Fibroblast of skin of right biceps (primary cell): ENCODE measurements around the gene CHRNA5.
"Not testable (repeated sequence)": the region's sequence is repeated elsewhere in the genome, so short reads cannot be mapped to it uniquely, and the experiment has no call there.

Experiments used
- DNase-seq: peaks from one replicate; pipeline ENCODE4 v3.0.0-alpha.2; 2013

The CHRNA5 gene

DNA sequence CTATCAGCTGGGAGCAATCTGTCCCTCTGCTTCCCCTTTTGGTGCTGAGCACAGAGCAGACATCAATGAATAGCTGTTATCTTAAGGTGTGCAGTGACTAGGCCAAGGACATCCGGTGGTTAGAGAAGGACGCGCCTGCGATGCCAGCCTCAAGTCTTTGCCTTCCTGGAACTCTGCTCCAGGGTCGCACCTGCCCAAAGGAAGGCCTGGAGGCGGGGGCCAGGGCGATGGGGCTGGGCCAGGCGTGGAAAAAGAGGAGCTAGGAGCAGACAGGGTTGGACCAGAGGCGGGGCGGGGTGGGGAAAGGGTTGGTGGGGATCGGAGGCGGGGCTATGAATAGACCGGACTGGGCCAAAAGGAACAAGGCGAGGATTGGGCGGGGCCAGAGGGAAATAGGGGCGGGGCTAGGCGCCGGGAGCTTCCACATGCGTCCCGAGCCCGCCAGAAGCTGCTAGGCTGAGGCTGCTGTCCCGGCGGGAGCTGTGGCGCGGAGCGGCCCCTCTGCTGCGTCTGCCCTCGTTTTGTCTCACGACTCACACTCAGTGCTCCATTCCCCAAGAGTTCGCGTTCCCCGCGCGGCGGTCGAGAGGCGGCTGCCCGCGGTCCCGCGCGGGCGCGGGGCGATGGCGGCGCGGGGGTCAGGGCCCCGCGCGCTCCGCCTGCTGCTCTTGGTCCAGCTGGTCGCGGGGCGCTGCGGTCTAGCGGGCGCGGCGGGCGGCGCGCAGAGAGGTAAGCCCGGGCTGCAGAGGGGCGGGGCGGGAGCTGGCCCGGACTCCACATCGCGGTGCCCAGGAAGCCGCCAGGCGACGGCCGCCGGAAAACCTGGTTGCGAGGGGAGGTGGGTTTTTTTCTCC lies at the start of gene CHRNA5:
Gene CHRNA5, plus strand, starts transcription at position 424 of the 854 bp plus-strand sequence. Its CDS starts 200 bp downstream, at position 624.
- peak; percentile 83 for DNase-seq

GRCh38 chr15:78520035-78520434 lies 45.3 kb upstream of the CHRNA5 start:
- not testable (repeated sequence) for DNase-seq

- no peak for DNase-seq
Observed at GRCh38 chr15:78524230-78524629, 41.1 kb upstream of the CHRNA5 start.

DNA sequence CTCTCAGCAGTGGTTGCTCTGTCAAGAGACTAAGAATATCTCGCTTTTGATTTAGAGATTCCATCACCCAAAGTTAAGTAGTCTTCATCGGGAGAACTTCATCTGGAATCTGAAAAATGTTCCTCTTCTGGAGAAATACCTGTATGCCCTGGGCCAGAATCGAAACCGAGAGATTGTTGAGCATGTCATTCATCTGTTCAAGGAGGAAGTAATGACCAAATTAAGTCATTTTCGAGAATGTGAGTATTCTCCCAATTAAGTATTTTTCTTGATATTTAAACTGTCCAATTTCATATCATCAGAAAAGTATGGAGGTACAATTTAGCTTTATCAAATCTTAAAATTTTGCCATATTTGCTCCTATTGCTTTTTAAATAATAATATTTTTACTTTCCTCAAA lies 38.0 kb upstream of the CHRNA5 start:
- no peak for DNase-seq

DNA sequence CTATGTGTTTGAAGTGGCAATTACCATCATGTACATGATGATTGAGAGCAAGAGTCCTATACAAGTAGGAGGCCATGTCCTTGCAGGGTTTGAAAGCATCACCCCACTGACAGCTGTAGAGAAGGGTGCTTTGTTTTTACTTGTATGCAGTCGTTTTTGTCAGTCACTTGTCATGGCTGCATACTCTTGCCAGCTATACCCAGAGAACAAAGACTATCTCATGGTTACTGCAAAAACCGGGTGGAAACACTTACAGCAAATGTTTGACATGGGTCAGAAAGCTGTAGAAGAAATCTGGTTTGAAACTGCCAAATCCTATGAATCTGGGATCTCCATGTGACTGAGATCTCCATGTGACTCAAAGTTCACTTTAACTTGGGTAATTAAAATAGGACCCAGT lies 32.0 kb upstream of the CHRNA5 start:
- DNase-seq, result no peak

DNA sequence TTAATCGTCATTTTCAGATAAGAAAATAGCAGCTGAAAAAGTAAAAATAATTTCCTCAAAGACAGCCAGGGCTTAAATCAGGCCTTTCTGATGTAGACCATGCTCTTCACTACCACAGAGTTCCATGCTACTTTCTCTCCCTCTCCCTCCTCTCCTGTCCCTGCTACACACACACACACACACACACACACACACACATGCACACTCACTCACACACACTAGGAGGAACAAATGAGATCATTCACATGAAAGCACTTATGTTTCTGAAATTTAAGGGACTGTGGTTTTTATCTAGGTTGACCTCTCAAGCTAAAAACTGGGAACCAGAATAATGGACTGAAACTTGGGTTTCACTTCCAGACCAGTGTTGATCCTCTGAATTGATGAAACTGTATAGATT lies 29.2 kb upstream of the CHRNA5 start:
- peak; percentile 18 for DNase-seq

- DNase-seq, result no peak
Observed at GRCh38 chr15:78537266-78537905, 27.9 kb upstream of the CHRNA5 start.

- no peak for DNase-seq
Observed at GRCh38 chr15:78538358-78538757, 27.0 kb upstream of the CHRNA5 start.

GRCh38 chr15:78539464-78540140 lies 25.7 kb upstream of the CHRNA5 start:
- DNase-seq, result not testable (repeated sequence)

GRCh38 chr15:78540141-78540870 lies 25.0 kb upstream of the CHRNA5 start, which contains the start of gene PSMA4:
Gene PSMA4, plus strand, starts transcription at chr15:78540444. Its CDS starts 1,484 bp downstream, at chr15:78541928.
- peak; percentile 84 for DNase-seq

DNA sequence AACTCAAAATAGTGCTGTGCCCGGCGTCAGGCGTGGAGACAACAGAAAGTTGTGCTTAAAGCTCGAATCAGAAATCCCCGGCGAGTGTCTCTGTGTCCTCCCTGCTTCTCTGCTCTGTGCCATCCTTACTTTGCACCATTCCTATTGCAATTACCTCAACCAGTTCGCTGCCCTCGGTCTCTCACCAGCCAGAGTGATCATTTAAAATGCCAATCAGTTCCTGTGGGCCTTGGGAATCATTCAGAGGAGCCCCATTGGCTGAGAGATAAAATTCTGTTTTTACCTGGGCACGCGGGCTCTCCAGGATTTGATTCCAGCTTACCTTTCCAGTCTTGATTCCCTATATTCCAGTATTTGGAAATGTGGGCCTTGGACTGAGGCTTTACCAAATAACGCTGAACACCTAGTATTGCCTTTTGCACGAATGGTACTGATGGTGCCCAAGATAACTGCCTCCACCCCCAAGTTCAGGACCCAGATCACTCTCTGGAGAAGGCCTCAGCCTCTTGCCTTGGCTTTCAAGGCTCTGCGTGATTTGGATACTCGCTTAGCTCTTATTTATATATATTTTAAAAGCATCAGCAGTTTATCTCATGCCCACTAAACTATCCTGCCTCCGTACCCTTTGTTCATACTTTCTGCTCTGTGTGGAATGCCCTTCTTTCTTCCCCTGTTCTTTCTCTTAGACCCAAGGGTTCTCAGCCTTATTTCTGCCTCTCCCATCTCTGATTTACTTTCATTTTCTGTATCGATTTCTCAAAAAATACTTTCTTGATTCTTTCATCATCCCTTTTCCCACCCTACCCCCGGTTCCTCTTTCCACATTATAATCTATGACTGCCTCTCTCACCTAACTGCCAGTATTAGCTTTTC lies 24.2 kb upstream of the CHRNA5 start:
- DNase-seq, result peak; percentile 8

- no peak for DNase-seq
Observed at GRCh38 chr15:78541744-78542034, 23.6 kb upstream of the CHRNA5 start.

DNA sequence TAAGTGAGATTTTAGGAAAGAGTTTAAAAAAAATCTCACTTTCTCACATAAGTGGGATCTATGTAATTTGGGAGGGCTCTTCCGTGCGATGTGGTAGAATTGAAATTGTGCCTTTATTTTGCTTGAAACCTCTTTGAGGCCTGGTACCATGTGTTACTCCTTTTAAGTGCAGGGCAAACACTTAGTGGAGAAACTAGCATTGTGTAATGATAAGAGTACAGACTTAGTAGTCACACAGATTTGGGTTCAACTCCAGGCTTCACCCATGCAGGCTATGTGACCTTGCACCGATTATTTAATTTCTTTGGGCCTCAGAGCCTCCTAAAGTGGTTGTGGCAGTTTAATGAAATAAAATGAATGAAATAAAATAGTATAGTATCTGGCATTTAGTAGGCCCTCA lies 22.7 kb upstream of the CHRNA5 start:
- no peak for DNase-seq

DNA sequence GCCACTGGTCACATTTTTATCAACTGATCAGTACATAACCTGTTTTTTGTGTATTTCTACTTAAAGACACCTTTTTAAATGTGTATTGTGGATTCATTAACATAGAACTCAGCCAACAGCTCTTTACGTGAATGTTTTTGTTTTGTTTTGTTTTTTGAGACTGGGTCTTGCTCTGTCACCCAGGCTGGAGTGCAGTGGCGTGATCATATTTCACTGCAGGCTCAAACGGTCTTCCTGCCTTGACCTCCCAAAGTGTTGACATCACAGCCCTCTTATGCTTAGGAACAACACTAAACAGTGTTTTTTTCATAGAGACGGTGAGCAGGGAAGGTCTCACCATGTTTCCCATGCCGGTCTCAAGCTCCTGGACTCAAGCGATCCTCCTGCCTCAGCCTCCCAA lies 15.1 kb upstream of the CHRNA5 start:
- DNase-seq, result no peak

GRCh38 chr15:78550815-78551214 lies 14.5 kb upstream of the CHRNA5 start:
- DNase-seq, result no peak

DNA sequence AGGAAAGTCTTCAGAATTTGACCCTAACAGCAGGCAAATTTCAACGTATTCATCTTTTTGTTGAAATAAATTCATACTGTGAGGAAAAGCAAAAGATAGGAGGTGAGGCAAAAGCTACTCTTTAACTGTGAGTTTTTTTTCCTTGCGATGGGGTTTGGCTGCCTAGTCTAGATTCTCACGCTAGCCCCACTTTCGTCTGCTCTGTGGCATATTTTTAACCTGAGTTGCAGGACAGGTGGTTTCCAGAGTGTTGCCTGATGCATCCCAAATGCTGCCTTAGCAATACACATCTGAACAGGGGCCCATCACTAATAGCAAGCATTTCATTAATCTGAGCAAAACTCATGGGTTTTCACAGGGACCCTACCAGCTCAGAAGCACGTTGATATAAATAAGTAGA lies 13.4 kb upstream of the CHRNA5 start:
- DNase-seq, result no peak

DNA sequence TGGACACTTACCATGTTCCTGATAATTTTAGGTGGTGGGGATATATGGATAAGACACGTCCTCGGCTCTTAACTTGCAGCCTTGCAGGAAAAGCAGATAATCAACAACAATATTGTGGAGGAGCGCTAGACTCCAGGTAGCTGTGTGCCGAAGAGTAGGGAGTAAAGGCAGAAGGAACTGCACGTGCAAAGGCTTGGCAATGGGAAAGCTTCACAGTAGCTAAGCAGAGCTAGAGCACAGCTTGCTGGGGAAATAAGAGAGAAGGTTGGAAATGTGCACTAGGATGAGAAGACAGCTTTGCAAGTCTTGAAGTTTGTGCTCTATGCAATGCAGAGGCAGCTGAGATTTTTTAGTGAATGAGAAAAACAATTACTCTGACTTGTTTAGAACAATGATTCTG lies 12.7 kb upstream of the CHRNA5 start:
- no peak for DNase-seq

DNA sequence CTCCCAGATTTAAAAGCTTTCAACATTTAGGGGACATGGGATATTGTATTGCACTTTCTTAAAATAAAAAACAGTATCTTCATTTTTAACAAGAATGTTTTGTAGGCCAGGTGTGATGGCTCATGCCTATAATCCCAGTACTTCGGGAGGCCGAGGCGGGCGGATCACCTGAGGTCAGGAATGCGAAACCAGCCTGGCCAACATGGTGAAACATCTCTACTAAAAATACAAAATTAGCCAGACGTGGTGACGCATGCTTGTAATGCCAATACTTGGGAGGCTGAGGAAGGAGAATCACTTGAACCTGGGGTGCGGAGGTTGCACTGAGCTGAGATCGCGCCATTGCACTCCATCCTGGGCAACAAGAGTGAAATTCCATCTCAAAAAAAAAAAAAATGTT lies 5.1 kb upstream of the CHRNA5 start:
- DNase-seq, result not testable (repeated sequence)

- no peak for DNase-seq
Observed at GRCh38 chr15:78561490-78561889, 3.8 kb upstream of the CHRNA5 start.

DNA sequence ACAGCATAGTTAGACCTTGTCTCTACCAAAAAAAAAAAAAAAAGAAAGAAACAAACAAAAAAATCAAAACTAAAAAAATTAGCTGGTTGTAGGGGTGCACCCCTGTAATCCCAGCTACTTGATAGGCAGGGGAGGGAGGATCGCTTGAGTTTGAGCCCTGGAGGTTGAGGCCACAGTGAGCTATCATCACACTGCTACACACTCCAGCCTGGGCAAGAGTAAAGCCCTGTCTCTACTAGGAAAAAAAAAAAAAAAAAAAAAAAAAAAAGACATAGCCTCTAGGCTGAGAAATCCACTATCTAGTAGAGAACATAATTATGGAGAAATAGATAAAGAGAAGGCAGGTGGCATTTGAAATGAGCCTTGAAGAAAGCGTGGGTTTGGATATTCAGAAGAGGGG lies 2.2 kb upstream of the CHRNA5 start:
- no peak for DNase-seq

- DNase-seq, result no peak
Observed at GRCh38 chr15:78564743-78565096, 600 bp upstream of the CHRNA5 start.
